Activated CD4-positive, alpha-beta T cell treated with anti-CD3 and anti-CD28 coated beads for 36 hours (primary cell): Measurements from ENCODE around the gene STING1. TPM values are rescaled to one million over a fixed set of nuclear protein-coding genes. Genes with fewer than 3 reads are reported as not detected.
"Not testable (repeated sequence)": the region's sequence is repeated elsewhere in the genome, so short reads cannot be mapped to it uniquely, and the experiment has no call there.

Experiments used
- ATAC-seq: fragments of 200-7000 bp; cut with Tn5 transposase; one replicate; pipeline ENCODE4 v1.10.0; 2021; ENCODE audit warnings: mild to moderate bottlenecking, moderate library complexity
- CTCF ChIA-PET: fragments of 350-600 bp; sonication (Branson Sonifier 250); formaldehyde crosslinking; loops from one replicate; lab custom pipeline; 2021; ENCODE audit warnings: antibody characterized with exemption; lab: Charles Lee
- POLR2A ChIA-PET: fragments of 350-600 bp; sonication (Branson Sonifier 250); formaldehyde crosslinking; loops from one replicate; lab custom pipeline; 2021; ENCODE audit warnings: antibody characterized with exemption, inconsistent platforms; lab: Charles Lee
- DNase-seq: peaks from one replicate; pipeline ENCODE4 v3.0.0-alpha.2; 2020
- H3K27ac Mint-ChIP-seq: one replicate; pipeline ENCODE4 v1.8.0; 2021; ENCODE audit warnings: mixed read lengths
- H3K27me3 Mint-ChIP-seq: one replicate; pipeline ENCODE4 v1.8.0; 2021; ENCODE audit warnings: mixed read lengths
- H3K36me3 Mint-ChIP-seq: one replicate; pipeline ENCODE4 v1.8.0; 2021; ENCODE audit warnings: low read depth, mixed read lengths
- H3K4me1 Mint-ChIP-seq: one replicate; pipeline ENCODE4 v1.8.0; 2021; ENCODE audit warnings: mixed read lengths
- H3K4me3 Mint-ChIP-seq: one replicate; pipeline ENCODE4 v1.8.0; 2021; ENCODE audit warnings: mild to moderate bottlenecking, moderate library complexity, mixed read lengths
- H3K9me3 Mint-ChIP-seq: one replicate; pipeline ENCODE4 v1.8.0; 2021; ENCODE audit warnings: low read depth, mixed read lengths
- intact Hi-C, 2 experiments: fragments of 100-400 bp; cut with DNase I in 1 of 2; cut with micrococcal nuclease in 1 of 2; formaldehyde crosslinking; loops; one replicate each; pipeline versions ENCODE4 v1.14.2 to v1.15.1; 2022 to 2024; cut with DNase I, micrococcal nuclease
- total RNA-seq, 2 experiments: library from RNA; stranded (reverse); gene quantifications; one replicate each; pipeline ENCODE4 v1.2.3, GENCODE V29; 2021

STING1 gene
- 100 to 1,000 TPM; 178 to 183 TPM for total RNA-seq

DNA sequence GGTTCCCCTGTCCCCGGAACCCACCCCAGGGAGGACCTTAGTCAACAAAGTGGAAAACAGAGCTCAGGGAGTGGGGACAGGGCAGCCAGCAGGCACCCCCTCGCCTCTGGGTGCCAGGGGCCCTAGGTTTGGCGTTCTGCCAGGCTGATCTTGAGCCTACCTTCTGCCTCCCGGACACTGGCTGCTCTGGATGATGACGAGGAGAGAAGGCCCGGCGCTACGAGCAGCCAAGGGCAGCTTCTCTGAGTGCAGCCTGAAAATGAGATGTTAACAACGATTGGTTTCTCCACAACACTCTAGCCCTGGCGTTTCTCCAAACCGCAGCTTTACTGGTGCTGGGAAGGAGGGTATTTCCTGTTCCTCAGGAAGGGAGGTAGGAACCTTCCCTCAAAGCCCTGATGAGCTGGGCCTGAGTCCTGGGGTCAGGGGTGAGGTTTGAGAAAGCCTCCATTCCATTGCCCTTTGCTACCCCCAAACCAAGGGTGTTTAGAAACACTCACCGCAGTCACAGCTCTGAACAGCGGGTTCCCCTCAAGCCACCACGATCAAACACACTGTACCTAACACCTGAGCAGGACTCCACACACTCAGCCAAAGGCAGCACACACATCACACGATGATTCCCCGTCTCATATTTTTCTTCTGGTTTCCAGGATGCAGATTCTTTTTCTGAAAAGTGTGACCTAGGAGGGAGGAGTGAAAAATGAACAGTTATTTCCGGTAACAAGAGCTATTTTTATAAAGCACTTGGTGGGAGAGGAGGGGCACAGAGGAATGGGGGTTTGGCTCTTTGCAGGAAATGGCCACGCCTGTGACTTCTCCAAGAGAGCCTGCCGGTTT is at the start of gene STING1:
Gene STING1 (minus strand): TSS at position 709 of the 840 bp plus-strand sequence. CDS start 1,054 bp downstream, outside the sequence.
- no peaks in the 10 kb centered on the region for H3K9me3 Mint-ChIP-seq
- no peaks in the 10 kb centered on the region for H3K27me3 Mint-ChIP-seq
- H3K4me1 Mint-ChIP-seq = peaks cover 35% of the 10 kb centered on the region
- intact Hi-C loops = loop anchor here (1.0 to 2.0 kb wide), 9 partner anchors 23 to 79 kb away; partner anchors contain the start of genes DNAJC18 (in 2 of the 2) and UBE2D2 (in 1 of the 2)
- peak; percentile 84 for DNase-seq
- peaks cover 30% of the 10 kb centered on the region for H3K36me3 Mint-ChIP-seq
- peak within 1 kb of the TSS; percentile 88 for H3K4me3 Mint-ChIP-seq
- H3K27ac Mint-ChIP-seq = peak within 1 kb of the TSS; percentile 99
- ATAC-seq = peak; percentile 64
- ChIA-PET CTCF (interaction anchor here (0.6 to 3.8 kb wide), 18 partner anchors 8 to 911 kb away, joined by 3 to 32 read pairs (median 4); partner anchors contain the start of genes DNAJC18, SMIM33 and UBE2D2), POLR2A (interaction anchor here (0.6 to 2.6 kb wide), 16 partner anchors 9 to 187 kb away, joined by 3 to 22 read pairs (median 6); partner anchors contain the start of genes DNAJC18, SMIM33 and UBE2D2)

DNA sequence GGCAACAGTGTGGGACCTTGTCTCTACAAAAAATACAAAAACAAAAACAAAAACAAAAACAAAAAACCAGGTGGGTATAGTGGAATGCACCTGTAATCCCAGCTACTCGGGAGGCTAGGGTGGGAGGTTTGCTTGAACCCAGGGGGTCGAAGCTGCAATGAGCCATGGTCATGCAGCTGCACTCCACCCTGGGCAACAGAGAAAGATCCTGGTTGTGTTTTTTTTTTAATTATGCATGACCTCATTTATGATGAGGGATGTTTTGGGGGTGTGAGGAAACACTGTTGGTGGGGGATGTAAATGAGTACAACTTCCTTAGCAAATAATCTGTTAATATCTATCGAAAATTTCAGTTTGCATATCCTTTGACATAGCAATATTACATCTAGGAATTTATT is 49.2 kb upstream of the STING1 start:
- Mint-ChIP-seq H3K4me1 (no peaks in the 10 kb centered on the region), H3K9me3 (peaks cover 7% of the 10 kb centered on the region), H3K27me3 (no peaks in the 10 kb centered on the region), H3K4me3 (no peak overlapping the region), H3K36me3 (no peaks in the 10 kb centered on the region), H3K27ac (no peak overlapping the region)
- POLR2A ChIA-PET = no interaction called here
- intact Hi-C loops = no loop called here
- no peak for ATAC-seq
- CTCF ChIA-PET = interaction anchor here (0.9 to 1.9 kb wide), 2 partner anchors 18 to 109 kb away, joined by 3 to 5 read pairs; no protein-coding TSS in a partner anchor
- no peak for DNase-seq

DNA sequence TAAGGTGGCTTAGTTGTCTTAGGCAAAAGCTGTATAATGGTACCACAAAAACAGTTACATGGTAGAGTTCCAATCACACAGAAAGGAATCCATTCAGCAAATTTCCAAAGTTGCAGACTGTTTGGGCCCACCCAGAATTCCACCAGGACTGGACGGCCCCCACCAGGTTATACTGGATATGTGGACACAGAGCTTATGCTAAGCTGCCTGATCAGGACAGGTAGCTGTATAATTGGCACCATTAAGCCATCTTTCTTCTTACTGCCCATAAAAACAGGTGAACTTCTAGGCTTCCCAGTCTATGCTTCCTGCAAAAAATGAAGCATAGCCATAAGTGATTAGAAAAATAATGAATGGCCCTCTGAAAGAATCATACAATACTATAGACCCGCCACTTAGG is 47.5 kb upstream of the STING1 start:
- ATAC-seq, H3K9me3 Mint-ChIP-seq, H3K36me3 Mint-ChIP-seq, H3K4me1 Mint-ChIP-seq, H3K4me3 Mint-ChIP-seq, H3K27me3 Mint-ChIP-seq, DNase-seq, intact Hi-C loops, H3K27ac Mint-ChIP-seq, POLR2A ChIA-PET: not testable (repeated sequence)
- CTCF ChIA-PET = interaction anchor here (1.1 kb wide), 1 partner anchor 28 kb away, joined by 3 read pairs; no protein-coding TSS in a partner anchor

DNA sequence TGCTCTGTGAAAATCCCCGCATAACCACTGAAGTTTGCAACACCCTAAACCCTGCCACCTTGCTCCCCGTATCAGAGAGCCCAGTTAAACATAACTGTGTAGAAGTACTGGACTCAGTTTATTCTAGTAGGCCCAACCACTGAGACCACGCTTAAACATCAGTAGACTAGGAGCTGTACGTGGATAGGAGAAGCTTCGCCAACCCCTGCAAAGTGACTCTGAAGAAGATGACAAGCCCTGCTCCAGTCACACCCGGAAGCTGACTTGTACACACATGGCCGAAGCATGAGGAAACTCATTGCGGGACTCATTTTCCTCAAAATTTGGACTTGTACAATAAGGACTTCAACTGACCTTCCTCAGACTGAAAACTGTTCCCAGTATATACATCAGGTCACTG is 46.1 kb upstream of the STING1 start:
- H3K9me3 Mint-ChIP-seq, DNase-seq, H3K36me3 Mint-ChIP-seq, H3K4me3 Mint-ChIP-seq, H3K4me1 Mint-ChIP-seq, H3K27me3 Mint-ChIP-seq, POLR2A ChIA-PET, ATAC-seq, H3K27ac Mint-ChIP-seq, intact Hi-C loops: not testable (repeated sequence)
- CTCF ChIA-PET = interaction anchor here (0.7 to 1.1 kb wide), 3 partner anchors 30 to 106 kb away, joined by 3 read pairs; no protein-coding TSS in a partner anchor

DNA sequence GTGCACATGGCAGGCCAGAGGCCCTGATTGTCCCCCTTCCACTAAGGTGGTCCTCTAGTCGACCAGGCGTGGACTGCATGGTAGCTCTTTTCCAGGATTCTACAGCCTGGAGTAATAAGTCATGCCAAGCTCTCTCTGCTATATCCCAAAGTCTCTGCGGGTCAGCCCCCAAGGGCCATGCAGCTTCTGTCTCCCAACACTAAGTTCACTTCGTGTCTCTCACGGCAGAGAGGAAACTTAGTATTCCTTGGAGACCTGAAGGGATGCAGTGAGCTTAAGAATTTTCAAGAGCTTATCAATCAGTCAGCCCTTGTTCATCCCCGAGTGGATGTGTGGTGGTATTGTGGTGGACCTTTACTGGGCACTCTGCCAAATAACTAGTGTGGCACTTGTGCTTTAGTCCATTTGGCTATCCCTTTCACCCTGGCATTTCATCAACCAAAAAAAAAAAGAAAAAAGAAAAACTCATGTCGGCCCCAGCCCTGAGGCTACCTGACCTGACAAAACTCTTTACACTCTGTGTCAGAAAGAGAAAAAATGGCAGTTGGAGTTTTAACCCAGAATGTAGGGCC is 45.4 kb upstream of the STING1 start:
- H3K9me3 Mint-ChIP-seq, ATAC-seq: not testable (repeated sequence)

DNA sequence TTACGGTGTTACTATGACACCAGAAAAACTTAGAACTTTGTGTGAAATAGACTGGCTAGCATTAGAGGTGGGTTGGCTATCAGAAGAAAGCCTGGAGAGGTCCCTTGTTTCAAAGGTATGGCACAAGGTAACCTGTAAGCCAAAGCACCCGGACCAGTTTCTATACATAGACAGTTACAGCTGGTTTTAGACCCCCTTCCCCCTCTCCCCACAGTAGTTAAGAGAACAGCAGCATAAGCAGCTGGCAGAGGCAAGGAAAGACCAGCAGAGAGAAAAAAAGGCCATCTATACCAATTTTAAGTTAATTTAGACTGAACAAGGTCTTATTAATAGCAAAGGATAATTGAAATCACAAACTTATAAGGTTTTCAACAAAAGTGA is 44.5 kb upstream of the STING1 start:
- H3K4me3 Mint-ChIP-seq, DNase-seq, intact Hi-C loops, H3K27ac Mint-ChIP-seq, H3K4me1 Mint-ChIP-seq, H3K36me3 Mint-ChIP-seq, ATAC-seq, H3K9me3 Mint-ChIP-seq, POLR2A ChIA-PET, CTCF ChIA-PET, H3K27me3 Mint-ChIP-seq: not testable (repeated sequence)

More for the DNA sequence above, 45.4 kb upstream of the STING1 start:
- H3K4me3 Mint-ChIP-seq, POLR2A ChIA-PET, DNase-seq, H3K4me1 Mint-ChIP-seq, H3K36me3 Mint-ChIP-seq, H3K27ac Mint-ChIP-seq, H3K27me3 Mint-ChIP-seq, intact Hi-C loops, CTCF ChIA-PET: not testable (repeated sequence)

DNA sequence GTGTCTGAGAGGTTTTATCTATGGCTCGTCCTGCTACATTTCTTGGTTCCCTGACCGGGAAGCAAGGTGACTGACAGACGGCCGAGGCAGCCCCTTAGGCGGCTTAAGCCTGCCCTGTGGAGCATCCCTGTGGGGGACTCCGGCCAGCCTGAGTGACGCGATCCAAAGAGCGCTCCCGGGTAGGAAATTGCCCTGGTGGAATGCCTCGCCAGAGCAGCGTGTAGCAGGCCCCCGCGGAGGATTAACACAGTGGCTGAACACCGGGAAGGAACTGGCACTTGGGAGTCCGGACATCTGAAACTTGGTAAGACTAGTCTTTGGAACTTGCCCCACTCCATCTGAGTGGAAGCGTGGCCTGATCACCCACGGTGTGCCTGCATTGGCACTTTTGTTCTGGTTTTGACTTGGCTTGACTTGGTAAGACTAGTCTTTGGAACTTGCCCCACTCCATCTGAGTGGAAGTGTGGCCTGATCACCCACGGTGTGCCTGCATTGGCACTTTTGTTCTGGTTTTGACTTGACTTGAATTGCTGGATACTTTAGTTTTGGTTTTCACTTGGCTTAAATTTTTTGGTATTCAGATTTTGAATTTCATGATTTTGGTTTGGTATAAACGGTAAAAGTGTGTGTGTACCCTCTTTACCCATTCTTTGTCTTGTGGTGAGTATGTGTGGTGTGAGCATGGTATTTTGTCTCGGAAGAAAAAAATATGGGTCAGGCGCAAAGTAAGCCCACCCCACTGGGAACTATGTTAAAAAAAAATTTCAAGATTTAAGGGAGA is 43.9 kb upstream of the STING1 start:
- H3K27ac Mint-ChIP-seq, DNase-seq, H3K4me1 Mint-ChIP-seq, POLR2A ChIA-PET, ATAC-seq, H3K9me3 Mint-ChIP-seq, CTCF ChIA-PET, intact Hi-C loops, H3K36me3 Mint-ChIP-seq, H3K4me3 Mint-ChIP-seq, H3K27me3 Mint-ChIP-seq: not testable (repeated sequence)

DNA sequence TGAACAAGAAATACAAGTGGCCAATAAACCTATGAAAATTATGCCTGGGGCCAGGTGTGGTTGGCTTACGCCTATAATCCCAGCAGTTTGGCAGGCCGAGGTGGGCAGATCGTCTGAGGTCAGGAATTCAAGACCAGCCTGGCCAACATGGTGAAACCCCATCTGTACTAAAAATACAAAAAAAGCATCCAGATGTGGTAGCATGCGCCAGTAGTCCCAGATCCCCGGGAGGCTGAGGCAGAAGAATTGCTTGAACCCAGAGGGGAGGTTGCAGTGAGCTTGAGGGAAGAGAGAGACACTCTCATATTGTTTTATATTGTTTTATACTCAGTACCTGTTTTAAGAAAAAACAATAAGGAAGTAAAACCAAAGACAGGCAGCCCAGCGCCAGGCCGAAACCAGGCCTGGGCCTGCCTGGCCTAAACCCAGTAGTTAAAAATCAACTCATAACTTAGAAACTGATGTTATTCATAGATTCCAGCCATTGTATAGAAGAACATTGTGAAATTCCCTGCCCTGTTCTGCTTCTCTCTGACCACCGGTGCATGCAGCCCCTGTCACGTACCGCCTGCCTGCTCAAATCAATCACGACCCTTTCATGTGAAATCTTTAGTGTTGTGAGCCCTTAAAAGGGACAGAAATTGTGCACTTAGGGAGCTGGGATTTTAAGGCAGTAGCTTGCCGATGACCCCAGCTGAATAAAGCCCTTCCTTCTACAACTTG is 43.2 kb upstream of the STING1 start:
- H3K4me3 Mint-ChIP-seq, H3K27ac Mint-ChIP-seq, intact Hi-C loops, DNase-seq, H3K4me1 Mint-ChIP-seq, H3K9me3 Mint-ChIP-seq, H3K27me3 Mint-ChIP-seq, POLR2A ChIA-PET, ATAC-seq, H3K36me3 Mint-ChIP-seq: not testable (repeated sequence)
- CTCF ChIA-PET = interaction anchor here (0.9 kb wide), 1 partner anchor 102 kb away, joined by 3 read pairs; no protein-coding TSS in a partner anchor

DNA sequence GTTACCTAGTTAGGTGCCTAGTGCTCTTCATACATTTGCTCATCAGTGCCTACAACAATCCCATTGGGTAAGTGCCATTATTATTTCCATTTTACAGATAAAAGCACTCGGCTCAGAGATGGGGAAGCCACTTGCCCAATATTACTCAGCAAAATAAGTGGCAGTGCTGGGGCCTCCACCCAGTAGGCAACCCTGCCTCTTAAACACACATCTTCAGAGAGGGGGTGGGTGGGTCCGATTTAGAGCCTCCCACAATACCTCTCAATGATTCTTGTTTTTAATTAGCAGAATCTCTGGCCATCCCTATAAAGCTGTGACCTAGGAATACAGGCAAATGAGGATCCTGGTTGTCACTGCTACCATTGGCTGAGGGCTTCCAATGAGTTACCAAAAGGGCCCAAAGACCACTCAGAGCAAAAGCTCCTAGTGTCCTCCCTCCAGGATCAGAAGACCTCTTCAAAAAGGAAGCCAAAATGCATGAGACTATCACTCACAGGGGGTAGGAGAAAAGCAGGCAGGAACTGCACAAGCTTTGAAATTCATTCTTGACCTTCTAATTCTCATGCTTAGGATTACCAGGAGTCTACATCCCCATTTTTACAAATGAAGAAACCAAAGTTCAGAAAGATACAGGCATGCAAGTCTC is 42.5 kb upstream of the STING1 start:
- POLR2A ChIA-PET = no interaction called here
- H3K4me3 Mint-ChIP-seq = no peak overlapping the region
- intact Hi-C loops = no loop called here
- no peaks in the 10 kb centered on the region for H3K4me1 Mint-ChIP-seq
- H3K9me3 Mint-ChIP-seq = no peaks in the 10 kb centered on the region
- H3K27me3 Mint-ChIP-seq = no peaks in the 10 kb centered on the region
- no peak for DNase-seq
- CTCF ChIA-PET = interaction anchor here (0.9 kb wide), 1 partner anchor 101 kb away, joined by 3 read pairs; no protein-coding TSS in a partner anchor
- no peak for ATAC-seq
- H3K27ac Mint-ChIP-seq = no peak overlapping the region
- no peaks in the 10 kb centered on the region for H3K36me3 Mint-ChIP-seq

DNA sequence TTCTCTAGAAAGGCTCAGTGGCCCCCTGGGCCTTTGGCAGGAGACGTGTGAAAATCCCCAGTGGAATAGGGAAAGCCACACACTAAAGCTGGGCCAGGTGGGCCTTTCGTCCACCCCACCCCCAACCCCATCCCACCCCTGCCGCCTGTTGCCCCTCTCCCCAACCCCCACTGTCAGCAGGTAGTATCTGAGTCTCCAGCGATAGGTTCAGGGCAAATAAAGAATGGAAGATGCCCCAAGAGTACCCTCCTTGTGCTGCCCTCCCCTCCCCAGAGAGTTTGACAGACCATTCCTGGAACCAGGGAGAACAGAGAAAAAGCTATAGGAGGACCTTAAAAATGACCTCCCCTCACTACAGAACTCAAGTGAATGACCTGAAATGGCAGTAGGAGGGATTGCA is 41.9 kb upstream of the STING1 start:
- no peak for ATAC-seq
- no peak for DNase-seq
- H3K27me3 Mint-ChIP-seq = no peaks in the 10 kb centered on the region
- no peak overlapping the region for H3K4me3 Mint-ChIP-seq
- H3K9me3 Mint-ChIP-seq = no peaks in the 10 kb centered on the region
- no peaks in the 10 kb centered on the region for H3K36me3 Mint-ChIP-seq
- no peak overlapping the region for H3K27ac Mint-ChIP-seq
- intact Hi-C loops = no loop called here
- CTCF ChIA-PET = interaction anchor here (0.6 to 1.5 kb wide), 3 partner anchors 18 to 102 kb away, joined by 3 to 4 read pairs (median 3); no protein-coding TSS in a partner anchor
- no peaks in the 10 kb centered on the region for H3K4me1 Mint-ChIP-seq
- POLR2A ChIA-PET = no interaction called here
